C4-2B (cell line): ENCODE measurements around the gene REXO5.

Experiments used
- CTCF ChIP-seq: fragments of 450-650 bp; conservative IDR thresholded peaks from 2 replicates; pipeline ENCODE4 v1.5.1; 2017; ENCODE audit warnings: mild to moderate bottlenecking
- ZFX ChIP-seq: fragments of 450-650 bp; IDR thresholded peaks from 2 replicates; pipeline ENCODE4 v1.6.1; 2017

GRCh38 chr16:20857281-20857680 is 51.0 kb downstream of the REXO5 start:
- TF ChIP-seq CTCF (no peak), ZFX (no peak)
